ENCODE results near the gene ZNF683. TPM values are rescaled to one million over a fixed set of nuclear protein-coding genes. Genes with fewer than 3 reads are reported as not detected.

The ZNF683 gene
- total RNA-seq, 2 experiments from 2014 or later, result 0.18 TPM; not detected in 1

GRCh38 chr1:26353976-26354820 lies 18.4 kb downstream of the ZNF683 start, which contains the start of gene CRYBG2:
Gene CRYBG2, minus strand, starts transcription at chr1:26354130. Its CDS starts 7,473 bp downstream, at chr1:26346657.
- Mint-ChIP-seq H3K36me3 (ENCODE audit: low read depth) (no peaks in the 10 kb centered on the region), H3K27me3 (peaks cover 4% of the 10 kb centered on the region), H3K4me3 (no peak within 1 kb of the TSS), H3K4me1 (peaks cover 26% of the 10 kb centered on the region), H3K9me3 (no peaks in the 10 kb centered on the region), H3K27ac (no peak within 1 kb of the TSS)
- POLR2A ChIA-PET, result interaction anchor here (0.9 kb wide), 1 partner anchor 24 kb away, joined by 3 read pairs; no protein-coding TSS in a partner anchor
- CTCF ChIA-PET, result no interaction called here
- DNase-seq, result no peak

GRCh38 chr1:26353210-26353859 lies 19.2 kb downstream of the ZNF683 start:
- H3K27ac Mint-ChIP-seq, result no peak overlapping the region

GRCh38 chr1:26352338-26352679 lies 20.2 kb downstream of the ZNF683 start:
- ChIA-PET POLR2A (interaction anchor here (0.6 kb wide), 1 partner anchor 67 kb away, joined by 3 read pairs; no protein-coding TSS in a partner anchor), CTCF (no interaction called here)
- H3K27ac Mint-ChIP-seq, result no peak overlapping the region
- H3K9me3 Mint-ChIP-seq, result no peaks in the 10 kb centered on the region
- no peak overlapping the region for H3K4me3 Mint-ChIP-seq
- H3K27me3 Mint-ChIP-seq, result peaks cover 4% of the 10 kb centered on the region
- peaks cover 10% of the 10 kb centered on the region for H3K4me1 Mint-ChIP-seq
- DNase-seq, result no peak
- H3K36me3 Mint-ChIP-seq (ENCODE audit: low read depth), result no peaks in the 10 kb centered on the region

More at GRCh38 chr1:26353210-26353859, 19.2 kb downstream of the ZNF683 start:
- peaks cover 17% of the 10 kb centered on the region for H3K4me1 Mint-ChIP-seq
- POLR2A ChIA-PET, result interaction anchor here (0.9 kb wide), 1 partner anchor 25 kb away, joined by 3 read pairs; no protein-coding TSS in a partner anchor
- no peak for DNase-seq
- CTCF ChIA-PET, result interaction anchor here (0.6 kb wide), 1 partner anchor 202 kb away, joined by 4 read pairs; no protein-coding TSS in a partner anchor
- no peaks in the 10 kb centered on the region for H3K36me3 Mint-ChIP-seq (ENCODE audit: low read depth)
- peaks cover 4% of the 10 kb centered on the region for H3K27me3 Mint-ChIP-seq
- H3K4me3 Mint-ChIP-seq, result no peak overlapping the region
- no peaks in the 10 kb centered on the region for H3K9me3 Mint-ChIP-seq

GRCh38 chr1:26351590-26352337 lies 20.8 kb downstream of the ZNF683 start:
- DNase-seq, result no peak
- Mint-ChIP-seq H3K36me3 (ENCODE audit: low read depth) (no peaks in the 10 kb centered on the region), H3K27me3 (peaks cover 4% of the 10 kb centered on the region), H3K27ac (no peak overlapping the region), H3K9me3 (no peaks in the 10 kb centered on the region), H3K4me3 (no peak overlapping the region), H3K4me1 (peaks cover 7% of the 10 kb centered on the region)
- CTCF ChIA-PET, result interaction anchor here (1.6 kb wide), 1 partner anchor 45 kb away, joined by 3 read pairs; no protein-coding TSS in a partner anchor
- POLR2A ChIA-PET, result interaction anchor here (0.6 kb wide), 1 partner anchor 66 kb away, joined by 3 read pairs; no protein-coding TSS in a partner anchor

GRCh38 chr1:26350701-26351589 lies 21.6 kb downstream of the ZNF683 start:
- POLR2A ChIA-PET, result no interaction called here
- Mint-ChIP-seq H3K36me3 (ENCODE audit: low read depth) (no peaks in the 10 kb centered on the region), H3K27ac (no peak overlapping the region), H3K9me3 (no peaks in the 10 kb centered on the region), H3K27me3 (peaks cover 4% of the 10 kb centered on the region), H3K4me3 (no peak overlapping the region), H3K4me1 (peaks cover 5% of the 10 kb centered on the region)
- CTCF ChIA-PET, result interaction anchor here (1.0 to 1.6 kb wide), 3 partner anchors 13 to 66 kb away, joined by 3 to 4 read pairs (median 3); no protein-coding TSS in a partner anchor
- DNase-seq, result no peak

GRCh38 chr1:26350343-26350700 lies 22.2 kb downstream of the ZNF683 start:
- H3K9me3 Mint-ChIP-seq, result no peaks in the 10 kb centered on the region
- POLR2A ChIA-PET, result no interaction called here
- H3K4me3 Mint-ChIP-seq, result no peak overlapping the region
- H3K4me1 Mint-ChIP-seq, result no peaks in the 10 kb centered on the region
- CTCF ChIA-PET, result interaction anchor here (1.0 to 1.6 kb wide), 3 partner anchors 14 to 67 kb away, joined by 3 to 4 read pairs (median 3); no protein-coding TSS in a partner anchor
- no peak overlapping the region for H3K27ac Mint-ChIP-seq
- peaks cover 4% of the 10 kb centered on the region for H3K27me3 Mint-ChIP-seq
- DNase-seq, result no peak
- H3K36me3 Mint-ChIP-seq (ENCODE audit: low read depth), result no peaks in the 10 kb centered on the region

- peaks cover 4% of the 10 kb centered on the region for H3K27me3 Mint-ChIP-seq
- no peaks in the 10 kb centered on the region for H3K36me3 Mint-ChIP-seq (ENCODE audit: low read depth)
- H3K9me3 Mint-ChIP-seq, result no peaks in the 10 kb centered on the region
- H3K4me3 Mint-ChIP-seq, result no peak overlapping the region
- CTCF ChIA-PET, result interaction anchor here (1.0 to 1.6 kb wide), 3 partner anchors 14 to 67 kb away, joined by 3 to 4 read pairs (median 3); no protein-coding TSS in a partner anchor
- DNase-seq, result no peak
- H3K4me1 Mint-ChIP-seq, result no peaks in the 10 kb centered on the region
- POLR2A ChIA-PET, result no interaction called here
- no peak overlapping the region for H3K27ac Mint-ChIP-seq
Observed at GRCh38 chr1:26349877-26350244, 22.7 kb downstream of the ZNF683 start.

GRCh38 chr1:26349188-26349876 lies 23.2 kb downstream of the ZNF683 start:
- no peaks in the 10 kb centered on the region for H3K9me3 Mint-ChIP-seq
- no peak overlapping the region for H3K27ac Mint-ChIP-seq
- peaks cover 4% of the 10 kb centered on the region for H3K27me3 Mint-ChIP-seq
- no peaks in the 10 kb centered on the region for H3K36me3 Mint-ChIP-seq (ENCODE audit: low read depth)
- no peak for DNase-seq
- H3K4me3 Mint-ChIP-seq, result no peak overlapping the region
- ChIA-PET POLR2A (no interaction called here), CTCF (interaction anchor here (1.0 kb wide), 1 partner anchor 15 kb away, joined by 3 read pairs; no protein-coding TSS in a partner anchor)
- no peaks in the 10 kb centered on the region for H3K4me1 Mint-ChIP-seq

GRCh38 chr1:26346274-26347033 lies 26.1 kb downstream of the ZNF683 start:
- Mint-ChIP-seq H3K36me3 (ENCODE audit: low read depth) (no peaks in the 10 kb centered on the region), H3K4me3 (no peak overlapping the region), H3K27me3 (peaks cover 4% of the 10 kb centered on the region), H3K4me1 (no peaks in the 10 kb centered on the region), H3K27ac (no peak overlapping the region), H3K9me3 (no peaks in the 10 kb centered on the region)
- ChIA-PET POLR2A (interaction anchor here (1.7 to 2.0 kb wide), 2 partner anchors 18 to 62 kb away, joined by 4 to 9 read pairs; no protein-coding TSS in a partner anchor), CTCF (interaction anchor here (1.2 to 1.5 kb wide), 2 partner anchors 14 to 17 kb away, joined by 4 to 7 read pairs; no protein-coding TSS in a partner anchor)
- DNase-seq, result no peak

GRCh38 chr1:26345718-26346117 lies 26.8 kb downstream of the ZNF683 start:
- H3K36me3 Mint-ChIP-seq (ENCODE audit: low read depth), result no peaks in the 10 kb centered on the region
- peaks cover 4% of the 10 kb centered on the region for H3K27me3 Mint-ChIP-seq
- no peak overlapping the region for H3K4me3 Mint-ChIP-seq
- no peaks in the 10 kb centered on the region for H3K4me1 Mint-ChIP-seq
- CTCF ChIA-PET, result interaction anchor here (0.8 kb wide), 1 partner anchor 112 kb away, joined by 3 read pairs; the partner anchor contains the start of gene CEP85
- DNase-seq, result no peak
- no peaks in the 10 kb centered on the region for H3K9me3 Mint-ChIP-seq
- H3K27ac Mint-ChIP-seq, result no peak overlapping the region
- POLR2A ChIA-PET, result interaction anchor here (1.7 to 2.0 kb wide), 2 partner anchors 18 to 61 kb away, joined by 4 to 9 read pairs; no protein-coding TSS in a partner anchor
